ENCODE measurements around the gene FEM1B. TPM values are rescaled to one million over a fixed set of nuclear protein-coding genes. Genes with fewer than 3 reads are reported as not detected.

The FEM1B gene
- total and polyA plus RNA-seq, 2 of the 8 experiments (the other 6 are each of a cell fraction or from before 2014, with no cell fraction given) = 36.1 to 83.8 TPM

GRCh38 chr15:68284616-68285258 lies 7.2 kb downstream of the FEM1B start:
- Histone ChIP-seq H2BK120ac (replicated peaks; ENCODE audit: low read depth, low read length) (no peak overlapping the region), H3K79me2 (ENCODE audit: control insufficient read depth in 1 of 2, insufficient read depth in 2 of 2, low read length in 2 of 2) (peaks cover 33 to 100% of the 10 kb centered on the region in 2 experiments), H3K56ac (replicated peaks; ENCODE audit: insufficient read length, low read depth, low read length) (no peak overlapping the region), H2BK12ac (ENCODE audit: low read depth, low read length) (no peak overlapping the region), H2BK5ac (ENCODE audit: low read depth, low read length) (no peak overlapping the region), H2BK20ac (ENCODE audit: low read length) (no peak overlapping the region), H3K27me3 (replicated peaks in 1 of 4; ENCODE audit: control insufficient read depth in 3 of 4, extremely low read depth in 1 of 4, insufficient read depth in 3 of 4, low read length in 3 of 4) (no peaks in the 10 kb centered on the region), H3K4me1 (replicated peaks in 1 of 4; ENCODE audit: control insufficient read depth in 3 of 4, insufficient read depth in 4 of 4, low read length in 3 of 4) (peaks cover 5 to 12% (median 10%) of the 10 kb centered on the region in 4 experiments; a peak in 6 of 7 replicates), H2AK5ac (ENCODE audit: low read depth, low read length) (no peak overlapping the region), H2BK15ac (ENCODE audit: low read length) (no peak overlapping the region), H4K20me1 (replicated peaks in 1 of 2; ENCODE audit: control insufficient read depth in 1 of 2, insufficient read depth in 2 of 2, low read length in 2 of 2) (peaks cover 15 to 19% of the 10 kb centered on the region in 2 experiments), H4K91ac (replicated peaks; ENCODE audit: insufficient read length, low read length) (no peak overlapping the region), H3K9ac (replicated peaks in 1 of 4; ENCODE audit: extremely low read depth in 1 of 4, low read depth in 3 of 4, low read length in 3 of 4) (no peak overlapping the region), H3K79me1 (ENCODE audit: low read depth, low read length) (peaks cover 4% of the 10 kb centered on the region), H4K5ac (ENCODE audit: insufficient read length, low read depth, low read length) (no peak overlapping the region), H4K8ac (ENCODE audit: extremely low read depth, insufficient read depth, low read length) (no peak overlapping the region), H3K18ac (ENCODE audit: extremely low read depth, low read length) (no peak overlapping the region), H3K4me3 (ENCODE audit: extremely low read depth in 1 of 4, insufficient read depth in 2 of 4, low read depth in 3 of 4, low read length in 4 of 4) (no peak overlapping the region), H2AFZ (ENCODE audit: low read length) (no peak overlapping the region), H3K23ac (ENCODE audit: insufficient read length) (no peak overlapping the region), H3K9me3 (ENCODE audit: insufficient read depth in 2 of 2, low read depth in 1 of 2, low read length in 1 of 2) (peaks cover 3 to 4% of the 10 kb centered on the region in 2 experiments; a peak in 2 of 4 replicates), H3K4ac (replicated peaks; ENCODE audit: insufficient read length, low read depth, low read length) (no peak overlapping the region), H3K27ac (ENCODE audit: low read depth, low read length) (no peak overlapping the region), H3K4me2 (ENCODE audit: insufficient read depth in 1 of 2, low read depth in 2 of 2, low read length in 2 of 2) (no peak overlapping the region), H3K23me2 (ENCODE audit: low read depth, low read length) (no peaks in the 10 kb centered on the region; the same call in 1 of the 2 replicates), H3K36me3 (ENCODE audit: control insufficient read depth in 2 of 4, insufficient read depth in 4 of 4, low read length in 3 of 4) (peaks cover 0 to 18% (median 11%) of the 10 kb centered on the region in 4 experiments; a peak in 5 of 8 replicates), H3K14ac (ENCODE audit: insufficient read length) (no peak overlapping the region)
- 88% methylated on average over 7 of the region's 7 CpGs; no CpG with 5 or more reads in 1 of the 2 experiments for WGBS, 2 experiments (ENCODE audit: extremely low coverage in 1 of 2, insufficient coverage in 1 of 2, insufficient read length in 1 of 2, insufficient replicate concordance in 2 of 2, low coverage in 1 of 2, low lambda C conversion rate in 2 of 2, missing lambda C conversion rate in 1 of 2)
- FAIRE-seq = no peak
- POLR2A ChIA-PET (ENCODE audit: partially characterized antibody) = interaction anchor here (1.1 kb wide), 1 partner anchor 26 kb away, joined by 3 read pairs; no protein-coding TSS in a partner anchor
- no peak for DNase-seq (ENCODE audit: low read depth in 1 of 2, low spot score in 2 of 2)
- CTCF ChIA-PET (ENCODE audit: partially characterized antibody) = interaction anchor here (0.6 to 1.0 kb wide), 5 partner anchors 10 to 371 kb away, joined by 3 to 4 read pairs (median 4); no protein-coding TSS in a partner anchor
- no peak for TF ChIP-seq YY1 (IDR thresholded peaks at IDR 0.05; ENCODE audit: low read depth, low read length)
- TF ChIP-seq CEBPB (IDR thresholded peaks at IDR 0.05; ENCODE audit: low read depth, low read length) = no peak
- no peak for TF ChIP-seq POLR2AphosphoS5 (IDR thresholded peaks at IDR 0.05; ENCODE audit: low read depth, low read length)
- no peak for TF ChIP-seq TCF12 (IDR thresholded peaks at IDR 0.05; ENCODE audit: low read depth, low read length)
- no peak for TF ChIP-seq SAP30 (IDR thresholded peaks at IDR 0.05; ENCODE audit: insufficient read depth, insufficient replicate concordance, low read length)
- no peak for TF ChIP-seq SUZ12 (IDR thresholded peaks at IDR 0.05; ENCODE audit: low read length)
- TF ChIP-seq CHD1 (IDR thresholded peaks at IDR 0.05; ENCODE audit: low read depth, low read length) = no peak
- no peak for TF ChIP-seq POU5F1 (IDR thresholded peaks at IDR 0.05; ENCODE audit: low read depth, low read length)
- TF ChIP-seq ASH2L (IDR thresholded peaks at IDR 0.05; ENCODE audit: low read length) = no peak
- TF ChIP-seq SIN3A (conservative IDR thresholded peaks at IDR 0.05 in 1 of 2, IDR thresholded peaks at IDR 0.05 in 1 of 2; ENCODE audit: low read depth in 1 of 2, low read length in 2 of 2) = no peak
- no peak for TF ChIP-seq SP2 (IDR thresholded peaks at IDR 0.05; ENCODE audit: low read length)
- TF ChIP-seq KDM5A (IDR thresholded peaks at IDR 0.05; ENCODE audit: low read length) = no peak
- TF ChIP-seq BCL11A (IDR thresholded peaks at IDR 0.05; ENCODE audit: low read depth in 2 of 2, low read length in 2 of 2) = no peak
- no peak for TF ChIP-seq CBX5 (IDR thresholded peaks at IDR 0.05; ENCODE audit: low read depth, low read length)

Measured in H1 (cell line).